ENCODE results near the gene MRPL52. TPM values are rescaled to one million over a fixed set of nuclear protein-coding genes. Genes with fewer than 3 reads are reported as not detected.

Gene MRPL52
- total and polyA plus RNA-seq, 10 of the 15 experiments (the other 5 are each of a cell fraction or from before 2014, with no cell fraction given), result 51.7 to 541 (median 142) TPM

DNA sequence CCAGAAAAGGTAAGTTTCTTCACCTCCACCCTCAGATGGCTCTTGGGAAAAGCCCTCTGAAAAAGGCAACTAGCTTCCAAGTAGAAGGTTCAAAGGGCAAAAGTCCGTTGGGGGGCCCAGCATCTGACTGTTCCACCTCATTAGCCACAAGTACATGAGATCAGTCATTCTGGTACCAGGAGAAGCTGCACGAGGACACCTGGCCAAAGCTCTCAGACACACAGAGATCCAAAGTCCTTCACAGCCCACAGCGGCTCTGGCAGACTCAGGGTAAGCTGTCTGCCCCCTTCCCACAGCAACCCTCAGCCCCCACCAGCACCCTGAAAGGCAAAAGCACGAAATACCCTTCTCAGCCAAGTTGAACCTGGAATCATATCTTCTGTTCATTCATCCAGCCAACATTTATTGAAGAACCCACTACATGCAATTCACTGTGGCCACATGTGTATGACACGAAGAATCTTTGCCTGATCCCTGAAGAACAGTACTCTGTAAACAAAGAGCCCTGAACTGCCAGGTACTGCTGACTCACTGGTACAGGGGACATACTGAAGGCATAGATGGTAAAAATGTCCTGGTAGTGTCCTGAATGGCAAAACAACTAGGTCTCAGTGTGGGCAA lies 33.5 kb upstream of the MRPL52 start (continued):
- TF ChIP-seq, protein P1, sequence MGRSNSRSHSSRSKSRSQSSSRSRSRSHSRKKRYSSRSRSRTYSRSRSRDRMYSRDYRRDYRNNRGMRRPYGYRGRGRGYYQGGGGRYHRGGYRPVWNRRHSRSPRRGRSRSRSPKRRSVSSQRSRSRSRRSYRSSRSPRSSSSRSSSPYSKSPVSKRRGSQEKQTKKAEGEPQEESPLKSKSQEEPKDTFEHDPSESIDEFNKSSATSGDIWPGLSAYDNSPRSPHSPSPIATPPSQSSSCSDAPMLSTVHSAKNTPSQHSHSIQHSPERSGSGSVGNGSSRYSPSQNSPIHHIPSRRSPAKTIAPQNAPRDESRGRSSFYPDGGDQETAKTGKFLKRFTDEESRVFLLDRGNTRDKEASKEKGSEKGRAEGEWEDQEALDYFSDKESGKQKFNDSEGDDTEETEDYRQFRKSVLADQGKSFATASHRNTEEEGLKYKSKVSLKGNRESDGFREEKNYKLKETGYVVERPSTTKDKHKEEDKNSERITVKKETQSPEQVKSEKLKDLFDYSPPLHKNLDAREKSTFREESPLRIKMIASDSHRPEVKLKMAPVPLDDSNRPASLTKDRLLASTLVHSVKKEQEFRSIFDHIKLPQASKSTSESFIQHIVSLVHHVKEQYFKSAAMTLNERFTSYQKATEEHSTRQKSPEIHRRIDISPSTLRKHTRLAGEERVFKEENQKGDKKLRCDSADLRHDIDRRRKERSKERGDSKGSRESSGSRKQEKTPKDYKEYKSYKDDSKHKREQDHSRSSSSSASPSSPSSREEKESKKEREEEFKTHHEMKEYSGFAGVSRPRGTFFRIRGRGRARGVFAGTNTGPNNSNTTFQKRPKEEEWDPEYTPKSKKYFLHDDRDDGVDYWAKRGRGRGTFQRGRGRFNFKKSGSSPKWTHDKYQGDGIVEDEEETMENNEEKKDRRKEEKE (IDR thresholded peaks at IDR 0.05), result no peak
- peak; percentile 46; the same call in 1 of the 2 replicates for TF ChIP-seq JUND (IDR thresholded peaks at IDR 0.05; ENCODE audit: low read depth, low read length)
- TF ChIP-seq, protein P2, sequence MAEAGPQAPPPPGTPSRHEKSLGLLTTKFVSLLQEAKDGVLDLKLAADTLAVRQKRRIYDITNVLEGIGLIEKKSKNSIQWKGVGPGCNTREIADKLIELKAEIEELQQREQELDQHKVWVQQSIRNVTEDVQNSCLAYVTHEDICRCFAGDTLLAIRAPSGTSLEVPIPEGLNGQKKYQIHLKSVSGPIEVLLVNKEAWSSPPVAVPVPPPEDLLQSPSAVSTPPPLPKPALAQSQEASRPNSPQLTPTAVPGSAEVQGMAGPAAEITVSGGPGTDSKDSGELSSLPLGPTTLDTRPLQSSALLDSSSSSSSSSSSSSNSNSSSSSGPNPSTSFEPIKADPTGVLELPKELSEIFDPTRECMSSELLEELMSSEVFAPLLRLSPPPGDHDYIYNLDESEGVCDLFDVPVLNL (IDR thresholded peaks at IDR 0.05; ENCODE audit: low read depth, low read length), result no peak
- TF ChIP-seq, protein P3, sequence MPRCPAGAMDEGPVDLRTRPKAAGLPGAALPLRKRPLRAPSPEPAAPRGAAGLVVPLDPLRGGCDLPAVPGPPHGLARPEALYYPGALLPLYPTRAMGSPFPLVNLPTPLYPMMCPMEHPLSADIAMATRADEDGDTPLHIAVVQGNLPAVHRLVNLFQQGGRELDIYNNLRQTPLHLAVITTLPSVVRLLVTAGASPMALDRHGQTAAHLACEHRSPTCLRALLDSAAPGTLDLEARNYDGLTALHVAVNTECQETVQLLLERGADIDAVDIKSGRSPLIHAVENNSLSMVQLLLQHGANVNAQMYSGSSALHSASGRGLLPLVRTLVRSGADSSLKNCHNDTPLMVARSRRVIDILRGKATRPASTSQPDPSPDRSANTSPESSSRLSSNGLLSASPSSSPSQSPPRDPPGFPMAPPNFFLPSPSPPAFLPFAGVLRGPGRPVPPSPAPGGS (IDR thresholded peaks at IDR 0.05; ENCODE audit: borderline replicate concordance, insufficient read depth, low read depth, low read length, poor library complexity, severe bottlenecking), result peak; percentile 51
- no peak for TF ChIP-seq SMC3 (IDR thresholded peaks at IDR 0.05; ENCODE audit: borderline replicate concordance, low read length)
- TF ChIP-seq SUZ12 (IDR thresholded peaks at IDR 0.05; ENCODE audit: unreplicated experiment), result no peak
- no peak for TF ChIP-seq RFX5 (IDR thresholded peaks at IDR 0.05; ENCODE audit: low read depth, low read length)
- TF ChIP-seq EZH2 (IDR thresholded peaks at IDR 0.05; ENCODE audit: borderline replicate concordance, control insufficient read depth, low read depth, low read length), result no peak
- no peak for TF ChIP-seq LARP7 (IDR thresholded peaks at IDR 0.05)
- TF ChIP-seq, protein P4, sequence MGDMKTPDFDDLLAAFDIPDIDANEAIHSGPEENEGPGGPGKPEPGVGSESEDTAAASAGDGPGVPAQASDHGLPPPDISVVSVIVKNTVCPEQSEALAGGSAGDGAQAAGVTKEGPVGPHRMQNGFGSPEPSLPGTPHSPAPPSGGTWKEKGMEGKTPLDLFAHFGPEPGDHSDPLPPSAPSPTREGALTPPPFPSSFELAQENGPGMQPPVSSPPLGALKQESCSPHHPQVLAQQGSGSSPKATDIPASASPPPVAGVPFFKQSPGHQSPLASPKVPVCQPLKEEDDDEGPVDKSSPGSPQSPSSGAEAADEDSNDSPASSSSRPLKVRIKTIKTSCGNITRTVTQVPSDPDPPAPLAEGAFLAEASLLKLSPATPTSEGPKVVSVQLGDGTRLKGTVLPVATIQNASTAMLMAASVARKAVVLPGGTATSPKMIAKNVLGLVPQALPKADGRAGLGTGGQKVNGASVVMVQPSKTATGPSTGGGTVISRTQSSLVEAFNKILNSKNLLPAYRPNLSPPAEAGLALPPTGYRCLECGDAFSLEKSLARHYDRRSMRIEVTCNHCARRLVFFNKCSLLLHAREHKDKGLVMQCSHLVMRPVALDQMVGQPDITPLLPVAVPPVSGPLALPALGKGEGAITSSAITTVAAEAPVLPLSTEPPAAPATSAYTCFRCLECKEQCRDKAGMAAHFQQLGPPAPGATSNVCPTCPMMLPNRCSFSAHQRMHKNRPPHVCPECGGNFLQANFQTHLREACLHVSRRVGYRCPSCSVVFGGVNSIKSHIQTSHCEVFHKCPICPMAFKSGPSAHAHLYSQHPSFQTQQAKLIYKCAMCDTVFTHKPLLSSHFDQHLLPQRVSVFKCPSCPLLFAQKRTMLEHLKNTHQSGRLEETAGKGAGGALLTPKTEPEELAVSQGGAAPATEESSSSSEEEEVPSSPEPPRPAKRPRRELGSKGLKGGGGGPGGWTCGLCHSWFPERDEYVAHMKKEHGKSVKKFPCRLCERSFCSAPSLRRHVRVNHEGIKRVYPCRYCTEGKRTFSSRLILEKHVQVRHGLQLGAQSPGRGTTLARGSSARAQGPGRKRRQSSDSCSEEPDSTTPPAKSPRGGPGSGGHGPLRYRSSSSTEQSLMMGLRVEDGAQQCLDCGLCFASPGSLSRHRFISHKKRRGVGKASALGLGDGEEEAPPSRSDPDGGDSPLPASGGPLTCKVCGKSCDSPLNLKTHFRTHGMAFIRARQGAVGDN (IDR thresholded peaks at IDR 0.05), result peak; percentile 88
- TF ChIP-seq SUPT20H (IDR thresholded peaks at IDR 0.05; ENCODE audit: borderline replicate concordance, control insufficient read depth, low read depth, low read length), result no peak
- TF ChIP-seq MYC (IDR thresholded peaks at IDR 0.05; ENCODE audit: insufficient read depth, insufficient read length, insufficient replicate concordance, low read length, severe bottlenecking), result no peak
- TF ChIP-seq, protein P5, sequence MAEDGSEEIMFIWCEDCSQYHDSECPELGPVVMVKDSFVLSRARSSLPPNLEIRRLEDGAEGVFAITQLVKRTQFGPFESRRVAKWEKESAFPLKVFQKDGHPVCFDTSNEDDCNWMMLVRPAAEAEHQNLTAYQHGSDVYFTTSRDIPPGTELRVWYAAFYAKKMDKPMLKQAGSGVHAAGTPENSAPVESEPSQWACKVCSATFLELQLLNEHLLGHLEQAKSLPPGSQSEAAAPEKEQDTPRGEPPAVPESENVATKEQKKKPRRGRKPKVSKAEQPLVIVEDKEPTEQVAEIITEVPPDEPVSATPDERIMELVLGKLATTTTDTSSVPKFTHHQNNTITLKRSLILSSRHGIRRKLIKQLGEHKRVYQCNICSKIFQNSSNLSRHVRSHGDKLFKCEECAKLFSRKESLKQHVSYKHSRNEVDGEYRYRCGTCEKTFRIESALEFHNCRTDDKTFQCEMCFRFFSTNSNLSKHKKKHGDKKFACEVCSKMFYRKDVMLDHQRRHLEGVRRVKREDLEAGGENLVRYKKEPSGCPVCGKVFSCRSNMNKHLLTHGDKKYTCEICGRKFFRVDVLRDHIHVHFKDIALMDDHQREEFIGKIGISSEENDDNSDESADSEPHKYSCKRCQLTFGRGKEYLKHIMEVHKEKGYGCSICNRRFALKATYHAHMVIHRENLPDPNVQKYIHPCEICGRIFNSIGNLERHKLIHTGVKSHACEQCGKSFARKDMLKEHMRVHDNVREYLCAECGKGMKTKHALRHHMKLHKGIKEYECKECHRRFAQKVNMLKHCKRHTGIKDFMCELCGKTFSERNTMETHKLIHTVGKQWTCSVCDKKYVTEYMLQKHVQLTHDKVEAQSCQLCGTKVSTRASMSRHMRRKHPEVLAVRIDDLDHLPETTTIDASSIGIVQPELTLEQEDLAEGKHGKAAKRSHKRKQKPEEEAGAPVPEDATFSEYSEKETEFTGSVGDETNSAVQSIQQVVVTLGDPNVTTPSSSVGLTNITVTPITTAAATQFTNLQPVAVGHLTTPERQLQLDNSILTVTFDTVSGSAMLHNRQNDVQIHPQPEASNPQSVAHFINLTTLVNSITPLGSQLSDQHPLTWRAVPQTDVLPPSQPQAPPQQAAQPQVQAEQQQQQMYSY (CRISPR knock-in tag; IDR thresholded peaks at IDR 0.05), result no peak
